ENCODE results near the gene PHF2.

Gene PHF2

DNA sequence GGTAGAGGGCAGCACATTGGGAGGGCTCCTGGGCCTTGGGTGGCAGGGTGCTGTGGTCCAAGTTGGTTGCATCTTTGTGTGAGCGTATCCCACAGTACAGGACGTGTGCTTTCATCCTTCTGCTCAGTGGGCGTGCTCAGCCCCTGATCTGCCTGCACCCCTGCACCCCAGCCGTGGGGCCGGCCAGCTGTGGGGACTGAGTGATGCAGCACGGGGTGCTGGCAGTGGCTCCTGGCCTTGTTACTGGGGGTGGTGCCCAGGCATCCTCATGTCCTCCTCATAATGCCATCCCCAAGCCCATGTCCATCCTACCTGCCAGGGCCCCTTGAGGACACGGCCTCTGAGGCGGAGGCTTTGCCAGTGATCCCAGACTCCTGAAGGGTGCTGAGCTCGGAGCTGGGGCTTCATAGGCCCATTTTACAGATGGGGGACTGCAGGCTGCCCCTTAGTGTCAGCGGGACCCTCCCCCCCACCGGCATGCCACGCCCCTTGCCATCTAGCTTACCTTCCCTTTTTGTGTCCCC, 100.7 kb downstream of the PHF2 start:
- ChIA-PET POLR2A (no interaction called here), CTCF (interaction anchor here (1.2 kb wide), 1 partner anchor 287 kb away, joined by 5 read pairs; no protein-coding TSS in a partner anchor)
- TF ChIP-seq, protein P1, sequence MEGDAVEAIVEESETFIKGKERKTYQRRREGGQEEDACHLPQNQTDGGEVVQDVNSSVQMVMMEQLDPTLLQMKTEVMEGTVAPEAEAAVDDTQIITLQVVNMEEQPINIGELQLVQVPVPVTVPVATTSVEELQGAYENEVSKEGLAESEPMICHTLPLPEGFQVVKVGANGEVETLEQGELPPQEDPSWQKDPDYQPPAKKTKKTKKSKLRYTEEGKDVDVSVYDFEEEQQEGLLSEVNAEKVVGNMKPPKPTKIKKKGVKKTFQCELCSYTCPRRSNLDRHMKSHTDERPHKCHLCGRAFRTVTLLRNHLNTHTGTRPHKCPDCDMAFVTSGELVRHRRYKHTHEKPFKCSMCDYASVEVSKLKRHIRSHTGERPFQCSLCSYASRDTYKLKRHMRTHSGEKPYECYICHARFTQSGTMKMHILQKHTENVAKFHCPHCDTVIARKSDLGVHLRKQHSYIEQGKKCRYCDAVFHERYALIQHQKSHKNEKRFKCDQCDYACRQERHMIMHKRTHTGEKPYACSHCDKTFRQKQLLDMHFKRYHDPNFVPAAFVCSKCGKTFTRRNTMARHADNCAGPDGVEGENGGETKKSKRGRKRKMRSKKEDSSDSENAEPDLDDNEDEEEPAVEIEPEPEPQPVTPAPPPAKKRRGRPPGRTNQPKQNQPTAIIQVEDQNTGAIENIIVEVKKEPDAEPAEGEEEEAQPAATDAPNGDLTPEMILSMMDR (IDR thresholded peaks at IDR 0.05; ENCODE audit: insufficient read depth, low read length, missing control alignments), result no peak
- no peak overlapping the region for H3K4me3 ChIP-seq (ENCODE audit: low read depth, low read length)
- no peak for DNase-seq (ENCODE audit: low read depth, low spot score)

DNA sequence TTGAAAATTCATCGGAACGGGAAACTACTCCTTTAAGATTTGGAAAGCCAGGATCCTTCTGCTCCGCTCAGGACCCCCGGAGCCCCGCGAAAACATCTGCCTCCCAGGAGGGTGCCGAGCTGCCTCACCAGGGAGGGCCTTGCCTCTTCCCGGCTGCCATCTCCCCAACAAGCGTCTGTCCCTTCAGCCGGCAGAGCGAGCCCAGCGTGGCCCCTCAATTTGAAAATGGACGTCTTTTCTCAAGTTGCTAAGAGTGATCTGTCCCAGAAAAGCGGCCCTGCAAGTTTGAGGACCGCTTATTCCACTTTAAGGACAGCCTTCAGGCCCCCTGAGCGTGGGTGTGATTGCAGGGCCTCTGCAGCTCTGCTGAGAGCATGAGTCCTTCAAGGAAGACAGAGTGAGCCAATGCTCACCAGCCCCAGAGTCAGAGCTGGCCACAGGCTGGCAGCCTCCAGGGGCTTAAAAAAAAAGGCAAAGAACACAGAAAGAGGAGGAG, 101.3 kb downstream of the PHF2 start:
- POLR2A ChIA-PET, result no interaction called here
- H3K4me3 ChIP-seq (ENCODE audit: low read depth, low read length), result no peak overlapping the region
- CTCF ChIA-PET, result interaction anchor here (1.2 kb wide), 1 partner anchor 286 kb away, joined by 5 read pairs; no protein-coding TSS in a partner anchor
- TF ChIP-seq, protein P1 (IDR thresholded peaks at IDR 0.05; ENCODE audit: insufficient read depth, low read length, missing control alignments), result no peak
- no peak for DNase-seq (ENCODE audit: low read depth, low spot score)

DNA sequence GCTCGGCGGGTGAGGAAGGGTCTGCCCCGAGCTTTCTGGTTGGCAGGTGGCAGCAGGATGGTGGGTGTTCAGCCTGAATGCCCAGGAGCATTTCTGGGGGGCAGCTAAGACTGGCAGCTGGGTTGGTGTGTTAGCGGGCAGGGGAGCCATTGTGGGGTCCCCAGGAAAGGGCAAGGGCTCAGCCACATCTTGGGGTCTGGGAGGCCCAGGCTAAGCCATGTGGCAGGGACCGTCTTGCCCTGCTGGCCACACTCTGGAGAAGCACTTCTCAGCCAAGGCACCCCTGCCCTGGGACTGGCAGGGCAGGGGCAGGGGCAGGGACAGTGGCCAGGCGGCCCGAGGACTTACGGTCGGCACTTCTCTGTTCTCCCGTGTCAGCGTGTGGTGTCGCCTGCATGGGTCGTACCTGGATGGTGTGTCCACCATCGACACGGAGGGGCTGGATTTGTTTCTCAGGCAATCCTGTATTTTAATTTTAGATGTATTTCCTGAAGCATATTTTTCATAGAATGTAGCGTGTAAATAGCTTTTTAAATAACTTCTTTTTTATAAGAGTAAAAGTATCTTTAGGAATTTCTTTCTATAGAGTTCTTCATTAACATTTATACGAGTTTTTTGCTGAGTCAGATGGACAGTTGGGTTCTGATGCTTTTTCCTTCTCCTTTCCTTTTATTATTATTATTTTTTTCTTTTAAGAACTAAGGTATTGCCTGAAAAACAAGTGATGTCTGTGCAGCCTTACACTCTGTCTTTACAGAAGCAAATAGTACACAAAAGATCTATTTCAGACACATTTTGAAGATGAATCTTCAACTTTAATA, 102.0 kb downstream of the PHF2 start:
- DNase-seq (ENCODE audit: low read depth, low spot score), result no peak
- TF ChIP-seq, protein P1 (IDR thresholded peaks at IDR 0.05; ENCODE audit: insufficient read depth, low read length, missing control alignments), result no peak
- ChIA-PET CTCF (interaction anchor here (0.7 to 9.1 kb wide), 6 partner anchors 13 to 324 kb away, joined by 3 to 142 read pairs (median 4); no protein-coding TSS in a partner anchor), POLR2A (no interaction called here)
- no peak overlapping the region for H3K4me3 ChIP-seq (ENCODE audit: low read depth, low read length)

DNA sequence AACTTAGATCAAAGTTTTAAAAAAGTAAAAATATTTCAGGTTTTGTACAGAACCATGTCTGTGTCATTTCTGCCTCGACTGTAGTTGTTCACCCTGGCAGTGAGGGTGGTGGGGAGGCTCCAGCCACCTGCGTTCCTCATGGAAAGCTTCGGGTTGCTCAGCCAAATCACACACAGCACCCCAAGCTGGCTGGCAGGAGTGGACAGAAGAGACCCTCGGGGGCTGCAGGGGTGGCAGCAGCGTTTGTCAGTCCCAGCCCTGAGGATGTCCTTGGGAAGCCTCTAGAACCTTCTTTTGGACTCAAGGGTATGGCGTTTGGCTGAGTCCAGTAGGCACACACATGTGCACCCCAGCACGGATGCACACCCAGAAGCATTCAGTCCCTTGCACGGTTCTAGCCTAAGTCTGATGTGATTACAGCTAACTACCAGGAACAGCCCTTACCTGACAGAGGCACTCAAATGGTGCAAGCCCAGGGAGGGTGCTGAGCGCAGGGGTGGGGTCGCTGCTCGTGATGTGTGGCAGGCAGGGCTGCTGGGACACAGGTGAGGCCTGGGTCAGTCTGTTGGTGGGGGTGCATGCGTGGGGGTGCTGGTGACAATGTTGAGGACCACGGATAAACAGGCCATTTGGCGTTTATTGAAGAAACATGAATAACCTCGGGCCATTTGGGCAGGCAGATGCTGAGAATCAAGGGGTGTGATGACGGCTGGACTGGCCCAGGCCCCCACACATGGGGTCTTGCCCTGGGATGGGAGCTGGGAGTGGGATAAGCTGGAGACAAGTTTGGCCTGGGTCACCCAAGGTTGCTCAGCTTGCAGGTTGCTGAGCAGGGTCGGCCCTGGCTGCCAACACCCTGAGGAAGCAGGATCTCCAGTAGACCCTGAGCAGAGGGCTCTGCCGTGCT, 103.4 kb downstream of the PHF2 start:
- DNase-seq (ENCODE audit: low read depth, low spot score), result no peak
- TF ChIP-seq, protein P1 (IDR thresholded peaks at IDR 0.05; ENCODE audit: insufficient read depth, low read length, missing control alignments), result no peak
- no peak overlapping the region for H3K4me3 ChIP-seq (ENCODE audit: low read depth, low read length)
- ChIA-PET CTCF (interaction anchor here (1.3 to 9.1 kb wide), 5 partner anchors 14 to 534 kb away, joined by 3 to 142 read pairs (median 24); no protein-coding TSS in a partner anchor), POLR2A (no interaction called here)

DNA sequence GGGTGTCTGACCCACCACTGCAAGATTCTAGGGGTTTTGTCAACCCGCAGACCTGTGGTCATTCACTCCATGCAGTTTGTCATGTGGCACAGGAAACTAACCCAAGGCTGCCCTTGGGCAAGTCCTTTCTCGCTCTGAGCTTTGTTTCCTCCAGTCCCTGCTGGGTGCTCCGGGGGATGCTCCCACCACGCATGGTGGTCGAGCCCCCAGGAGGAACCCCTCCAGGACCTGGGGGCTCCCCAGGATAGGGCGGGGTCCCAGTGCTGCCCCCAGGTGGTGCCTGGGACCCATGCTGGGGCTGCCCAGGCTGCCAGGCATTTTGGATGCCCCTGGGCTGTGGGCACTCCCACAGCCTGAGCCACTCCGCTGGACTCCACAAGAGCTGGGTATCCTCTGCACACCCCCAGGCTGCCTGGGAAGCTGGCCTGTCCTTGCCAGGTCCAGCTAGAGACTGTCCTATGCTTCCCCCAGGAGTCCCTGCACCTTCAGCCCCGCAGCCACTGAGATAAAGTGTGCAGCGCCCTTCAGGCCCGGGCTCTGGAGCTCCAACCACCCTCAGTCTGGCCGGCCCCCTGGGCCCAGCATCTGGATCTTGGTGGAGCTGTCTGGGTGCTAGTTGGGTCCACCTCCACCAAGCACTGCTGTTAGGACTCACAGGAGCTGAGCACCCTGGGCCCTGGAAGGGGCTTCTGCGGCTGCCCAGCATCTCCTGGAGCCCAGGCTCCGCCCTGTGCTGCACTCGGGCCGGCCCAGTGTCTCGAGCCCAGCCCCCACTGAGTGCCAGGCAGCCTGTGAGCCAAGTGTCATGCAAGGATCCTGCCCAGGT, 104.3 kb downstream of the PHF2 start:
- DNase-seq (ENCODE audit: low read depth, low spot score), result no peak
- ChIA-PET POLR2A (no interaction called here), CTCF (interaction anchor here (1.2 to 9.1 kb wide), 6 partner anchors 13 to 533 kb away, joined by 3 to 142 read pairs (median 16); no protein-coding TSS in a partner anchor)
- H3K4me3 ChIP-seq (ENCODE audit: low read depth, low read length), result no peak overlapping the region
- TF ChIP-seq, protein P1 (IDR thresholded peaks at IDR 0.05; ENCODE audit: insufficient read depth, low read length, missing control alignments), result no peak

Measured in AG04449 (cell line).